Fibroblast of skin of back (primary cell): Measurements from ENCODE around the gene C1QTNF9.
"Not testable (repeated sequence)": the region's sequence is repeated elsewhere in the genome, so short reads cannot be mapped to it uniquely, and the experiment has no call there.

Experiments
- DNase-seq: peaks from one replicate; pipeline ENCODE4 v3.0.0-alpha.2; 2013

C1QTNF9 gene

DNA sequence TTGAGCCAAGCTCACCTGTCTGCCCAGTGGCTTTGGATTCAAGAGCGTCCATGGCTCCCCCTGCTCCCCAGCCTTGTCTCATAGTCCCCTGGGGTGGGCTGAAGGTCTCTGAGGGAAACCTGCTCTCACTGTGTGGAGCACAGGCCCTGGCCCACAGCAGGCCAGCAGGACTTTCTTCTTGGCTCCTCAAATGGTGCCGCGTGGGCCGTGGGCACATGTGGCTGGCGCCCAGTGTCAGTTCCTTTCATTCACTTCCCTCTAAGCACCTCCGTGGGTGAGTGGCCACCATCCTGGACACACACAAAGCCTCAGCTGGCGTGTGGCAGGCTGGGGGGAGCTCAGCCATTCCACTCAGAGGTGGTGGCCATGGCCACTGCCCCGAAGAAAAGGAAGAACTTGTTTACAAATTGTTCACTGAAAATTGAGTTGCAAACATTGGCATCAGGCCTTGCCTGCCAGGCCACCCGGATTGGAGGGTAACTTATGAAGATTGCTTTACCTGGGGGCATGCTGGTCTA, 53.1 kb downstream of the C1QTNF9 start:
- DNase-seq = no peak

DNA sequence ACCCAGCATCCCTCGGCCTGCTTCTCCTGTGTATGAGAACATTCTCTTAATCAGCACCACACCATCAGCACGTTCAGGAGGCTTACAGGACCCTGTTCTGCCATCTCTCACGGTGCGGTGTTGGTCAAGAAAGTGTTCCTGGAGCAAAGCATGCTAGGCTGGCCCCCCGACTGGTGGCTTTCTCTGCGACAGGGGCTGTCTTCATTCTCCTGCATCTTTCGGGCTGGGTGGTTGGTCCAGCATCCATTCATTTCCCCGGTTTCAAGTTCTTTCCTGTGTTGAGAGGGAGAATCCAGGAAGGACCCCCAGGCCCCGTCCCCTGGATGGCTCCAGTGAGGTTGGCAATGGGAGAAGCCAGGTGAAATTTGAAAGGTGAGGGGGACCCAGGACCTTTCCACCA, 55.8 kb downstream of the C1QTNF9 start:
- DNase-seq = no peak

GRCh38 chr13:24366315-24366714, 56.9 kb downstream of the C1QTNF9 start:
- DNase-seq = not testable (repeated sequence)

GRCh38 chr13:24371273-24371672, 61.9 kb downstream of the C1QTNF9 start:
- not testable (repeated sequence) for DNase-seq
